Spleen (tissue), 7 donors: Measurements from ENCODE around the gene KLRB1.

ENCODE experiments used
- POLR2A ChIP-seq, 3 donors: fragments of 450-650 bp; IDR thresholded peaks; one replicate each; pipeline ENCODE4 v1.5.1; 2017; ENCODE audit warnings: antibody characterized with exemption in 3 of 3, mild to moderate bottlenecking in 1 of 3
- POLR2AphosphoS5 ChIP-seq, 3 donors: sonication (generic); formaldehyde crosslinking; IDR thresholded peaks; one replicate each; pipeline ENCODE4 v1.5.1; 2017; ENCODE audit warnings: antibody characterized with exemption in 3 of 3
- TF ChIP-seq, protein P1 (sequence below), 11 experiments: fragments of 200-600 bp in 7 of 11; fragments of 450-650 bp in 4 of 11; sonication (generic) in 4 of 11; IDR thresholded peaks in 8 of 11; conservative IDR thresholded peaks in 3 of 11; 1 replicate in 7 of 11; 2 replicates in 4 of 11; pipeline versions ENCODE4 v1.4.0 to v1.8.0; 2016 to 2021; ENCODE audit warnings: antibody characterized with exemption in 11 of 11, inconsistent platforms in 4 of 11, mild to moderate bottlenecking in 1 of 11
- donor health status: DM: no; HTN: no; CAD: no; lungs with moderate emphysema.
- donor health status: DM: no; HTN: no; CAD: no.
- donor health status: DM: no; HTN: no; CAD: no.

DNA sequence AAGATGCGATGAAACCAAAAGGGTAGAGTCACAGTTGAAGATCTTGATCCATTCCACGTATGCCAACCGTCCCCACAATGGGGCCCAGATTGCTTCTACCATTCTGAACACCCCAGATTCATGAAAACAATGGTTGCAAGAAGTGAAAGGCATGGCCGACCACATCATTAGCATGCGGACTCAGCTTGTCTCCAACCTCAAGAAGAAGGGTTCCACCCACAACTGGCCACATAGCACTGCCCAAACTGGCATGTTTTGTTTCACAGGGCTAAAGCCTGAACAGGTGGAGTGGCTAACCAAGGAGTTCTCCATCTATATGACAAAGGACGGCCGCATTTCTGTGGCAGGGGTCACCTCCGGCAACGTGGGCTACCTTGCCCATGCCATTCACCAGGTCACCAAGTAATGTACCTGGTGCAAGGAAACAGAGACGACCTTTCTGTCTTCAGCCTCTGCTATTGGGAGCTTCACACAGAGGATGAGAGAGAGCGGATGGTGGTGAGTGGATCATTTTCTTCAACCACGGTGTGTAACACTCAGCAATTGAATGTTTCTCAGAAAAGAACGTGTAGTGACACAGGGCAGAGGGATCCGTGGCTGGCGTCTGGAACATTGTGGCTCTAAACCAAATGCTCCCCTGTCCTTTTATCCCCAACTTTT lies 35.0 kb upstream of the KLRB1 start:
- TF ChIP-seq, protein P1, sequence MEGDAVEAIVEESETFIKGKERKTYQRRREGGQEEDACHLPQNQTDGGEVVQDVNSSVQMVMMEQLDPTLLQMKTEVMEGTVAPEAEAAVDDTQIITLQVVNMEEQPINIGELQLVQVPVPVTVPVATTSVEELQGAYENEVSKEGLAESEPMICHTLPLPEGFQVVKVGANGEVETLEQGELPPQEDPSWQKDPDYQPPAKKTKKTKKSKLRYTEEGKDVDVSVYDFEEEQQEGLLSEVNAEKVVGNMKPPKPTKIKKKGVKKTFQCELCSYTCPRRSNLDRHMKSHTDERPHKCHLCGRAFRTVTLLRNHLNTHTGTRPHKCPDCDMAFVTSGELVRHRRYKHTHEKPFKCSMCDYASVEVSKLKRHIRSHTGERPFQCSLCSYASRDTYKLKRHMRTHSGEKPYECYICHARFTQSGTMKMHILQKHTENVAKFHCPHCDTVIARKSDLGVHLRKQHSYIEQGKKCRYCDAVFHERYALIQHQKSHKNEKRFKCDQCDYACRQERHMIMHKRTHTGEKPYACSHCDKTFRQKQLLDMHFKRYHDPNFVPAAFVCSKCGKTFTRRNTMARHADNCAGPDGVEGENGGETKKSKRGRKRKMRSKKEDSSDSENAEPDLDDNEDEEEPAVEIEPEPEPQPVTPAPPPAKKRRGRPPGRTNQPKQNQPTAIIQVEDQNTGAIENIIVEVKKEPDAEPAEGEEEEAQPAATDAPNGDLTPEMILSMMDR (IDR thresholded peaks at IDR 0.05 in 8 of 11, conservative IDR thresholded peaks at IDR 0.05 in 3 of 11) = no peak
- TF ChIP-seq POLR2A (IDR thresholded peaks at IDR 0.05) (no peak), POLR2AphosphoS5 (IDR thresholded peaks at IDR 0.05) (no peak)
